Keratinocyte (primary cell): ENCODE measurements around the gene CXCL16. TPM values are rescaled to one million over a fixed set of nuclear protein-coding genes. Genes with fewer than 3 reads are reported as not detected.

Experiments
- DNase-seq: peaks from one replicate; pipeline ENCODE4 v3.0.0-alpha.2; 2011; ENCODE audit warnings: low read depth, missing footprints, low spot score
- FAIRE-seq: peaks from 2 replicates; lab custom pipeline; 2011; peaks lifted over from hg19 to GRCh38; lab: Jason Lieb, UNC
- H2AFZ ChIP-seq: 2 replicates; pipeline ENCODE4 v1.6.0; 2012; ENCODE audit warnings: low read length, control low read depth, inconsistent platforms; ENCODE audit not compliant: control insufficient read depth
- H3K27ac ChIP-seq: 2 replicates; pipeline ENCODE4 v1.5.1; 2011; ENCODE audit warnings: low read length; ENCODE audit not compliant: control insufficient read depth, insufficient read depth
- H3K27me3 ChIP-seq: 3 replicates; pipeline ENCODE4 v1.6.0; 2011; ENCODE audit warnings: low read length; ENCODE audit not compliant: control insufficient read depth, insufficient read depth; ENCODE audit errors: extremely low read depth
- H3K36me3 ChIP-seq, 2 experiments: 2 replicates in 1 of 2; 3 replicates in 1 of 2; pipeline ENCODE4 v1.5.1; 2011; ENCODE audit warnings: low read length in 2 of 2, mild to moderate bottlenecking in 1 of 2; ENCODE audit not compliant: control insufficient read depth in 2 of 2, insufficient read depth in 2 of 2; ENCODE audit errors: extremely low read depth in 1 of 2
- H3K4me1 ChIP-seq: 3 replicates; pipeline ENCODE4 v1.5.1; 2011; ENCODE audit warnings: low read length; ENCODE audit not compliant: control insufficient read depth, insufficient read depth; ENCODE audit errors: extremely low read depth
- H3K4me2 ChIP-seq: 3 replicates; pipeline ENCODE4 v1.6.0; 2011; ENCODE audit warnings: low read depth, low read length; ENCODE audit not compliant: control insufficient read depth, insufficient read depth; ENCODE audit errors: extremely low read depth
- H3K4me3 ChIP-seq, 3 experiments: fragments of 200-600 bp in 1 of 3; sonication (generic) in 1 of 3; 2 replicates in 2 of 3; 3 replicates in 1 of 3; pipeline ENCODE4 v1.5.1; 2011 to 2016; ENCODE audit warnings: low read length in 3 of 3, mild to moderate bottlenecking in 3 of 3, control low read depth in 2 of 3, inconsistent platforms in 1 of 3, low read depth in 1 of 3, mixed read lengths in 1 of 3, mixed run types in 1 of 3, moderate library complexity in 1 of 3; ENCODE audit not compliant: control insufficient read depth in 2 of 3, insufficient read depth in 2 of 3; ENCODE audit errors: extremely low read depth in 1 of 3
- H3K79me2 ChIP-seq: 2 replicates; pipeline ENCODE4 v1.6.0; 2012; ENCODE audit warnings: low read length; ENCODE audit not compliant: control insufficient read depth, insufficient read depth
- H3K9ac ChIP-seq: 3 replicates; pipeline ENCODE4 v1.6.0; 2011; ENCODE audit warnings: low read length; ENCODE audit not compliant: control insufficient read depth, insufficient read depth; ENCODE audit errors: extremely low read depth
- H3K9me1 ChIP-seq: 3 replicates; pipeline ENCODE4 v1.6.0; 2011; ENCODE audit warnings: low read length; ENCODE audit not compliant: control insufficient read depth, insufficient read depth; ENCODE audit errors: extremely low read depth
- H3K9me3 ChIP-seq: 2 replicates; pipeline ENCODE4 v1.5.1; 2012; ENCODE audit warnings: low read depth, low read length; ENCODE audit not compliant: control insufficient read depth
- H4K20me1 ChIP-seq: 3 replicates; pipeline ENCODE4 v1.6.0; 2011; ENCODE audit warnings: low read length; ENCODE audit not compliant: control insufficient read depth, insufficient read depth; ENCODE audit errors: extremely low read depth
- CTCF ChIP-seq, 3 experiments: IDR thresholded peaks in 1 of 3; conservative IDR thresholded peaks in 1 of 3; optimal IDR thresholded peaks in 1 of 3; 2 replicates in 2 of 3; 3 replicates in 1 of 3; pipeline versions ENCODE3 to v1.5.1; 2011; ENCODE audit warnings: low read length in 3 of 3, mild to moderate bottlenecking in 3 of 3, moderate library complexity in 2 of 3, control low read depth in 1 of 3, inconsistent platforms in 1 of 3; ENCODE audit not compliant: insufficient read depth in 2 of 3; ENCODE audit errors: extremely low read depth in 1 of 3
- EZH2 ChIP-seq: IDR thresholded peaks from one replicate; pipeline ENCODE4 v1.6.1; 2012; ENCODE audit warnings: inconsistent platforms, mild to moderate bottlenecking, low read length, moderate library complexity
- dilution Hi-C: fragments of 300-500 bp; cut with MboI; formaldehyde crosslinking; loops from one replicate; pipeline ENCODE4 v1.7.0; 2020; ENCODE audit warnings: low sequenced_read_pairs; ENCODE audit not compliant: extremely low pct_ligation_motif_present
- polyA plus RNA-seq, 5 experiments: library from polyadenylated mRNA; depleted of rRNA in 3 of 5; stranded (reverse) in 3 of 5; stranded (forward) in 1 of 5; unstranded in 1 of 5; fragments of >200 nt; gene quantifications; 1 replicate in 1 of 5; 2 replicates in 3 of 5; 3 replicates in 1 of 5; pipeline versions ENCODE4 v1.2.1 to v1.2.3, GENCODE V29; 2011 to 2012; ENCODE audit warnings: missing spikeins in 2 of 5, low read depth in 1 of 5, low replicate concordance in 1 of 5

CXCL16 gene
- polyA plus RNA-seq, 1 donor (not counting 4 experiments of a cell fraction or from before 2014, with no cell fraction given) = 12.8 TPM

- no peaks in the 10 kb centered on the region for H3K9me1 ChIP-seq
- no peaks in the 10 kb centered on the region for H3K79me2 ChIP-seq
- H4K20me1 ChIP-seq = no peaks in the 10 kb centered on the region
- no peak overlapping the region for H3K4me2 ChIP-seq
- no peaks in the 10 kb centered on the region for H3K27me3 ChIP-seq
- dilution Hi-C loops = no loop called here
- no peak for DNase-seq
- no peaks in the 10 kb centered on the region for H3K36me3 ChIP-seq
- no peak overlapping the region for H3K27ac ChIP-seq
- H3K9ac ChIP-seq = no peak overlapping the region
- no peak overlapping the region for H2AFZ ChIP-seq
- FAIRE-seq = no peak
- H3K4me3 ChIP-seq = no peak overlapping the region
- no peaks in the 10 kb centered on the region for H3K9me3 ChIP-seq
- TF ChIP-seq EZH2 (no peak), CTCF (optimal IDR thresholded peaks at IDR 0.05 in 1 of 3, IDR thresholded peaks at IDR 0.05 in 1 of 3, conservative IDR thresholded peaks at IDR 0.05 in 1 of 3; ENCODE audit: extremely low read depth in 1 of 3, insufficient read depth in 2 of 3, low read length in 3 of 3) (no peak)
- peaks cover 9% of the 10 kb centered on the region for H3K4me1 ChIP-seq
Observed at GRCh38 chr17:4712526-4712925, 27.2 kb downstream of the CXCL16 start.

DNA sequence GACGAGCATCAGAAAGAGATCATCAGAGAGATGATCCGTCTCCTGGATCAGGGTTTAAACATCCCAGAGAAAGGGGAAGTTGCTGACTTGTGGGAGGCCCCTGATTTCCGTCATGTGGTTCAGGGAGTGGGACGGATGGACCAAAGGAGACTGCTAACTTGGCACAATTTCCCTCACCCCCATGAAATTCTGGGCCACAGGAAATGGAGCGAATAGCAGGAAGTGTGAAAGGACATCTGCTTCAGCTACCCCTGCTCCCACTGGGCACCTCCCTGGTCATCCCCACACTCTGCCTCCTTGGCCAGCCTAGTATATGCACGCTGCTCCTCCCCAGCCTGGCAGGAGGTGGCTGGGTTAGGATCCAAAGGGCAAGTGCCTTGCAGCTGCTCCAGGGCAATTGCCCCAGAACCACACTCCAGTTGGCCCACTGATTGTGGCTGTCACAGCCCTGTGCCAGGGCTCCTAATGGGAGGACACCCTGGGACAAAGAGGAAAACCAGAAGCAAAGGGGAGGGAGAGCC lies 28.0 kb downstream of the CXCL16 start:
- H3K4me1 ChIP-seq = peaks cover 9% of the 10 kb centered on the region

More for the DNA sequence above, 28.0 kb downstream of the CXCL16 start:
- Histone ChIP-seq H3K27ac (no peak overlapping the region), H3K9ac (no peak overlapping the region), H3K9me3 (no peaks in the 10 kb centered on the region), H2AFZ (no peak overlapping the region), H3K36me3 (no peaks in the 10 kb centered on the region), H3K79me2 (no peaks in the 10 kb centered on the region), H3K4me2 (peak overlapping the region; percentile 72), H3K4me3 (no peak overlapping the region), H3K27me3 (no peaks in the 10 kb centered on the region), H4K20me1 (no peaks in the 10 kb centered on the region), H3K9me1 (no peaks in the 10 kb centered on the region)
- TF ChIP-seq CTCF (optimal IDR thresholded peaks at IDR 0.05 in 1 of 3, IDR thresholded peaks at IDR 0.05 in 1 of 3, conservative IDR thresholded peaks at IDR 0.05 in 1 of 3; ENCODE audit: extremely low read depth in 1 of 3, insufficient read depth in 2 of 3, low read length in 3 of 3) = no peak
- TF ChIP-seq EZH2 = no peak
- DNase-seq (no peak), FAIRE-seq (peak; percentile 29)
- dilution Hi-C loops = no loop called here
